ENCODE measurements around the gene CFB.
A peak's percentile ranks its signal among the peaks of the same experiment; 100 is the strongest.

CFB gene

GRCh38 chr6:31958741-31959739, 13.1 kb downstream of the CFB start, which contains the start of the genes NELFE and SKIC2 (continued):
- TF ChIP-seq ZSCAN18 (tag by site-specific recombination; IDR thresholded peaks at IDR 0.05) = no peak
- TF ChIP-seq ZNF140 (tag by site-specific recombination; IDR thresholded peaks at IDR 0.05) = no peak
- TF ChIP-seq ZNF302 (tag by site-specific recombination; IDR thresholded peaks at IDR 0.05; ENCODE audit: low read depth) = no peak
- no peak for TF ChIP-seq ZNF16 (tag by site-specific recombination; IDR thresholded peaks at IDR 0.05; ENCODE audit: low read depth)
- TF ChIP-seq IKZF3 (tag by site-specific recombination; IDR thresholded peaks at IDR 0.05) = 0 out of 2 replicates have a peak, but pooled peaks have one; percentile 57
- TF ChIP-seq ZNF239 (tag by site-specific recombination; IDR thresholded peaks at IDR 0.05) = no peak
- no peak for TF ChIP-seq ZNF654 (tag by site-specific recombination; IDR thresholded peaks at IDR 0.05; ENCODE audit: low read depth)
- peak; percentile 34; the same call in 1 of the 2 replicates for TF ChIP-seq GLIS1 (tag by site-specific recombination; IDR thresholded peaks at IDR 0.05)
- no peak for TF ChIP-seq HOXA7 (CRISPR knock-in tag; IDR thresholded peaks at IDR 0.05; ENCODE audit: borderline replicate concordance)
- TF ChIP-seq MZF1 (tag by site-specific recombination; IDR thresholded peaks at IDR 0.05; ENCODE audit: borderline replicate concordance) = no peak
- no peak for TF ChIP-seq ZNF747 (tag by site-specific recombination; IDR thresholded peaks at IDR 0.05)
- no peak for TF ChIP-seq ZNF416 (tag by site-specific recombination; IDR thresholded peaks at IDR 0.05)
- TF ChIP-seq EGR2 (tag by site-specific recombination; IDR thresholded peaks at IDR 0.05; ENCODE audit: low read depth) = peak; percentile 44; the same call in 1 of the 2 replicates
- TF ChIP-seq ZNF544 (tag by site-specific recombination; IDR thresholded peaks at IDR 0.05) = no peak
- no peak for TF ChIP-seq ZSCAN16 (tag by site-specific recombination; IDR thresholded peaks at IDR 0.05)
- TF ChIP-seq ZNF324 (tag by site-specific recombination; IDR thresholded peaks at IDR 0.05) = no peak
- TF ChIP-seq, protein P1, sequence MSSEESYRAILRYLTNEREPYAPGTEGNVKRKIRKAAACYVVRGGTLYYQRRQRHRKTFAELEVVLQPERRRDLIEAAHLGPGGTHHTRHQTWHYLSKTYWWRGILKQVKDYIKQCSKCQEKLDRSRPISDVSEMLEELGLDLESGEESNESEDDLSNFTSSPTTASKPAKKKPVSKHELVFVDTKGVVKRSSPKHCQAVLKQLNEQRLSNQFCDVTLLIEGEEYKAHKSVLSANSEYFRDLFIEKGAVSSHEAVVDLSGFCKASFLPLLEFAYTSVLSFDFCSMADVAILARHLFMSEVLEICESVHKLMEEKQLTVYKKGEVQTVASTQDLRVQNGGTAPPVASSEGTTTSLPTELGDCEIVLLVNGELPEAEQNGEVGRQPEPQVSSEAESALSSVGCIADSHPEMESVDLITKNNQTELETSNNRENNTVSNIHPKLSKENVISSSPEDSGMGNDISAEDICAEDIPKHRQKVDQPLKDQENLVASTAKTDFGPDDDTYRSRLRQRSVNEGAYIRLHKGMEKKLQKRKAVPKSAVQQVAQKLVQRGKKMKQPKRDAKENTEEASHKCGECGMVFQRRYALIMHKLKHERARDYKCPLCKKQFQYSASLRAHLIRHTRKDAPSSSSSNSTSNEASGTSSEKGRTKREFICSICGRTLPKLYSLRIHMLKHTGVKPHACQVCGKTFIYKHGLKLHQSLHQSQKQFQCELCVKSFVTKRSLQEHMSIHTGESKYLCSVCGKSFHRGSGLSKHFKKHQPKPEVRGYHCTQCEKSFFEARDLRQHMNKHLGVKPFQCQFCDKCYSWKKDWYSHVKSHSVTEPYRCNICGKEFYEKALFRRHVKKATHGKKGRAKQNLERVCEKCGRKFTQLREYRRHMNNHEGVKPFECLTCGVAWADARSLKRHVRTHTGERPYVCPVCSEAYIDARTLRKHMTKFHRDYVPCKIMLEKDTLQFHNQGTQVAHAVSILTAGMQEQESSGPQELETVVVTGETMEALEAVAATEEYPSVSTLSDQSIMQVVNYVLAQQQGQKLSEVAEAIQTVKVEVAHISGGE (tag by site-specific recombination; conservative IDR thresholded peaks at IDR 0.05; ENCODE audit: low read depth) = peak; percentile 96
- TF ChIP-seq, protein P2, sequence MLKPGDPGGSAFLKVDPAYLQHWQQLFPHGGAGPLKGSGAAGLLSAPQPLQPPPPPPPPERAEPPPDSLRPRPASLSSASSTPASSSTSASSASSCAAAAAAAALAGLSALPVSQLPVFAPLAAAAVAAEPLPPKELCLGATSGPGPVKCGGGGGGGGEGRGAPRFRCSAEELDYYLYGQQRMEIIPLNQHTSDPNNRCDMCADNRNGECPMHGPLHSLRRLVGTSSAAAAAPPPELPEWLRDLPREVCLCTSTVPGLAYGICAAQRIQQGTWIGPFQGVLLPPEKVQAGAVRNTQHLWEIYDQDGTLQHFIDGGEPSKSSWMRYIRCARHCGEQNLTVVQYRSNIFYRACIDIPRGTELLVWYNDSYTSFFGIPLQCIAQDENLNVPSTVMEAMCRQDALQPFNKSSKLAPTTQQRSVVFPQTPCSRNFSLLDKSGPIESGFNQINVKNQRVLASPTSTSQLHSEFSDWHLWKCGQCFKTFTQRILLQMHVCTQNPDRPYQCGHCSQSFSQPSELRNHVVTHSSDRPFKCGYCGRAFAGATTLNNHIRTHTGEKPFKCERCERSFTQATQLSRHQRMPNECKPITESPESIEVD (tag by site-specific recombination; IDR thresholded peaks at IDR 0.05) = no peak
- TF ChIP-seq ZNF558 (tag by site-specific recombination; IDR thresholded peaks at IDR 0.05) = no peak
- TF ChIP-seq KLF9 (tag by site-specific recombination; IDR thresholded peaks at IDR 0.05; ENCODE audit: low read depth) = peak; percentile 96
- TF ChIP-seq, protein P3, sequence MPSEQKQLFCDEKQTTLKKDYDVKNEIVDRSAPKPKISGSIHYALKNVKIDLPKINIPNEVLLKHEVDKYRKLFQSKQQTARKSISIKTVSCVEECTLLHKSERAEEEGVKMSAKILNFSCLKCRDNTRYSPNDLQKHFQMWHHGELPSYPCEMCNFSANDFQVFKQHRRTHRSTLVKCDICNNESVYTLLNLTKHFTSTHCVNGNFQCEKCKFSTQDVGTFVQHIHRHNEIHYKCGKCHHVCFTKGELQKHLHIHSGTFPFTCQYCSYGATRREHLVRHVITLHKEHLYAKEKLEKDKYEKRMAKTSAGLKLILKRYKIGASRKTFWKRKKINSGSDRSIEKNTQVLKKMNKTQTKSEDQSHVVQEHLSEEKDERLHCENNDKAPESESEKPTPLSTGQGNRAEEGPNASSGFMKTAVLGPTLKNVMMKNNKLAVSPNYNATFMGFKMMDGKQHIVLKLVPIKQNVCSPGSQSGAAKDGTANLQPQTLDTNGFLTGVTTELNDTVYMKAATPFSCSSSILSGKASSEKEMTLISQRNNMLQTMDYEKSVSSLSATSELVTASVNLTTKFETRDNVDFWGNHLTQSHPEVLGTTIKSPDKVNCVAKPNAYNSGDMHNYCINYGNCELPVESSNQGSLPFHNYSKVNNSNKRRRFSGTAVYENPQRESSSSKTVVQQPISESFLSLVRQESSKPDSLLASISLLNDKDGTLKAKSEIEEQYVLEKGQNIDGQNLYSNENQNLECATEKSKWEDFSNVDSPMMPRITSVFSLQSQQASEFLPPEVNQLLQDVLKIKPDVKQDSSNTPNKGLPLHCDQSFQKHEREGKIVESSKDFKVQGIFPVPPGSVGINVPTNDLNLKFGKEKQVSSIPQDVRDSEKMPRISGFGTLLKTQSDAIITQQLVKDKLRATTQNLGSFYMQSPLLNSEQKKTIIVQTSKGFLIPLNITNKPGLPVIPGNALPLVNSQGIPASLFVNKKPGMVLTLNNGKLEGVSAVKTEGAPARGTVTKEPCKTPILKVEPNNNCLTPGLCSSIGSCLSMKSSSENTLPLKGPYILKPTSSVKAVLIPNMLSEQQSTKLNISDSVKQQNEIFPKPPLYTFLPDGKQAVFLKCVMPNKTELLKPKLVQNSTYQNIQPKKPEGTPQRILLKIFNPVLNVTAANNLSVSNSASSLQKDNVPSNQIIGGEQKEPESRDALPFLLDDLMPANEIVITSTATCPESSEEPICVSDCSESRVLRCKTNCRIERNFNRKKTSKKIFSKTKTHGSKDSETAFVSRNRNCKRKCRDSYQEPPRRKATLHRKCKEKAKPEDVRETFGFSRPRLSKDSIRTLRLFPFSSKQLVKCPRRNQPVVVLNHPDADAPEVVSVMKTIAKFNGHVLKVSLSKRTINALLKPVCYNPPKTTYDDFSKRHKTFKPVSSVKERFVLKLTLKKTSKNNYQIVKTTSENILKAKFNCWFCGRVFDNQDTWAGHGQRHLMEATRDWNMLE (tag by site-specific recombination; conservative IDR thresholded peaks at IDR 0.05; ENCODE audit: low read depth) = peak; percentile 93
- no peak for TF ChIP-seq ZBTB48 (tag by site-specific recombination; IDR thresholded peaks at IDR 0.05)
- peak; percentile 99 for TF ChIP-seq SP3 (tag by site-specific recombination; IDR thresholded peaks at IDR 0.05)
- TF ChIP-seq ZNF211 (tag by site-specific recombination; IDR thresholded peaks at IDR 0.05; ENCODE audit: low read depth) = no peak
- TF ChIP-seq ZNF223 (tag by site-specific recombination; IDR thresholded peaks at IDR 0.05) = no peak
- TF ChIP-seq ZNF501 (tag by site-specific recombination; IDR thresholded peaks at IDR 0.05) = peak; percentile 82

Data from HEK293 (cell line).